Stimulated activated CD4-positive, alpha-beta T cell treated with anti-CD3 and anti-CD28 coated beads, Interleukin-1b, Interleukin-23, amount 100 ng/mL, for 1 hour (primary cell): ENCODE data around the gene CTIF.

Source experiments
- DNase-seq, 2 donors: peaks; one replicate each; pipeline ENCODE4 v3.0.0-alpha.2; 2020; ENCODE audit warnings: low read depth in 2 of 2

The CTIF gene

GRCh38 chr18:48886520-48887293 lies 347.9 kb downstream of the CTIF start:
- DNase-seq, result no peak

GRCh38 chr18:48887294-48887904 lies 348.6 kb downstream of the CTIF start:
- DNase-seq, result no peak

GRCh38 chr18:48887905-48888772 lies 349.3 kb downstream of the CTIF start:
- no peak for DNase-seq

- DNase-seq, result no peak
Measured at GRCh38 chr18:48888773-48889080, 349.9 kb downstream of the CTIF start.

- no peak for DNase-seq
Measured at GRCh38 chr18:48889115-48889941, 350.5 kb downstream of the CTIF start.

GRCh38 chr18:48889981-48890762 lies 351.3 kb downstream of the CTIF start:
- DNase-seq, result no peak

- DNase-seq, result no peak
Measured at GRCh38 chr18:48891721-48892120, 352.9 kb downstream of the CTIF start.

- no peak for DNase-seq
Measured at GRCh38 chr18:48892146-48892855, 353.5 kb downstream of the CTIF start.

- DNase-seq, result no peak
Measured at GRCh38 chr18:48893061-48893607, 354.3 kb downstream of the CTIF start.

- no peak for DNase-seq
Measured at GRCh38 chr18:48893608-48894600, 355.1 kb downstream of the CTIF start.

- DNase-seq, result no peak
Measured at GRCh38 chr18:48894799-48895346, 356.0 kb downstream of the CTIF start.

GRCh38 chr18:48896326-48896874 lies 357.6 kb downstream of the CTIF start:
- no peak for DNase-seq

GRCh38 chr18:48896875-48897511 lies 358.2 kb downstream of the CTIF start:
- DNase-seq, result no peak

- DNase-seq, result no peak
Measured at GRCh38 chr18:48897531-48897930, 358.7 kb downstream of the CTIF start.

GRCh38 chr18:48898521-48898920 lies 359.7 kb downstream of the CTIF start:
- DNase-seq, result no peak

- DNase-seq, result no peak
Measured at GRCh38 chr18:48899558-48900174, 360.8 kb downstream of the CTIF start.

GRCh38 chr18:48900469-48900868 lies 361.6 kb downstream of the CTIF start:
- no peak for DNase-seq
